ENCODE results near the gene MAPK12. TPM values are rescaled to one million over a fixed set of nuclear protein-coding genes. Genes with fewer than 3 reads are reported as not detected.

MAPK12 gene
- total and polyA plus RNA-seq, 2 donors (not counting 3 experiments of a cell fraction or from before 2014, with no cell fraction given) = 72.3 to 86.8 TPM

- CTCF ChIA-PET = interaction anchor here (1.4 to 3.8 kb wide), 2 partner anchors 11 to 14 kb away, joined by 3 to 16 read pairs; no protein-coding TSS in a partner anchor
- Histone ChIP-seq H3K4me1 (ENCODE audit: control insufficient read depth, extremely low read depth, insufficient read depth, low read length) (peaks cover 30% of the 10 kb centered on the region), H3K4me3 (replicated peaks in 1 of 3; ENCODE audit: insufficient read depth in 1 of 3, low read depth in 1 of 3, low read length in 3 of 3) (no peak overlapping the region), H4K20me1 (replicated peaks; ENCODE audit: control insufficient read depth, extremely low read depth, insufficient read depth, low read length) (no peaks in the 10 kb centered on the region), H3K9ac (replicated peaks; ENCODE audit: extremely low read depth, insufficient read depth, low read length) (no peak overlapping the region), H3K9me3 (replicated peaks; ENCODE audit: control insufficient read depth, insufficient read depth, low read length) (no peaks in the 10 kb centered on the region), H3K27me3 (ENCODE audit: control insufficient read depth in 2 of 2, insufficient read depth in 2 of 2, low read length in 2 of 2) (no peaks in the 10 kb centered on the region), H3K27ac (ENCODE audit: insufficient read depth, low read depth, low read length) (no peak overlapping the region), H2AFZ (ENCODE audit: low read depth, low read length) (no peak overlapping the region), H3K79me2 (ENCODE audit: control insufficient read depth, insufficient read depth, low read length) (peaks cover 15% of the 10 kb centered on the region), H3K36me3 (ENCODE audit: control insufficient read depth in 2 of 2, extremely low read depth in 1 of 2, insufficient read depth in 2 of 2, low read length in 2 of 2) (no peaks in the 10 kb centered on the region), H3K9me1 (replicated peaks; ENCODE audit: control insufficient read depth, extremely low read depth, insufficient read depth, low read length) (no peaks in the 10 kb centered on the region), H3K4me2 (ENCODE audit: insufficient read depth, low read length) (no peak overlapping the region)
- POLR2A ChIA-PET = no interaction called here
- TF ChIP-seq JUN (IDR thresholded peaks at IDR 0.05; ENCODE audit: borderline replicate concordance, insufficient read depth, insufficient read length, low read depth) (no peak), CTCF (IDR thresholded peaks at IDR 0.05; ENCODE audit: extremely low read depth in 1 of 2, insufficient read depth in 1 of 2, low read depth in 1 of 2, low read length in 2 of 2) (no peak), MYC (IDR thresholded peaks at IDR 0.05; ENCODE audit: low read depth, low read length) (no peak), POLR2AphosphoS5 (IDR thresholded peaks at IDR 0.05; ENCODE audit: insufficient read depth, low read depth, low read length) (no peak), MAX (IDR thresholded peaks at IDR 0.05; ENCODE audit: insufficient read depth, insufficient read length) (no peak), FOS (IDR thresholded peaks at IDR 0.05; ENCODE audit: borderline replicate concordance, insufficient read depth, low read length) (no peak), GATA2 (IDR thresholded peaks at IDR 0.05; ENCODE audit: insufficient read depth, insufficient read length, low read depth, low read length) (no peak), POLR2A (IDR thresholded peaks at IDR 0.05; ENCODE audit: low read depth, low read length) (no peak), EZH2 (IDR thresholded peaks at IDR 0.05; ENCODE audit: borderline replicate concordance, low read depth, low read length, severe bottlenecking) (no peak)
- BruUV-seq (replicated peaks) = no TSS peak
- FAIRE-seq = no peak
- no peak for DNase-seq (ENCODE audit: low read depth, low spot score)
- intact Hi-C loops (cut with micrococcal nuclease) (no loop called here), dilution Hi-C loops (cut with MboI; ENCODE audit: extremely low pct_ligation_motif_present, low sequenced_read_pairs) (no loop called here)
These were observed 48.7 kb upstream of the MAPK12 start for GRCh38 chr22:50310031-50310722.

All from endothelial cell of umbilical vein (primary cell).